Inferior parietal cortex (tissue), 1 donor: ENCODE results near the gene MIF.

ENCODE experiments used
- DNase-seq: peaks from one replicate; pipeline ENCODE4 v3.0.0-alpha.2; 2016; ENCODE audit errors: extremely low spot score

MIF gene

GRCh38 chr22:23875801-23876200 lies 18.4 kb upstream of the MIF start:
- no peak for DNase-seq

GRCh38 chr22:23877566-23877965 lies 16.6 kb upstream of the MIF start:
- DNase-seq, result no peak

- DNase-seq, result no peak
Observed at GRCh38 chr22:23878219-23878618, 16.0 kb upstream of the MIF start.

GRCh38 chr22:23882370-23882769 lies 11.8 kb upstream of the MIF start:
- no peak for DNase-seq

GRCh38 chr22:23883658-23884057 lies 10.5 kb upstream of the MIF start:
- DNase-seq, result no peak

- no peak for DNase-seq
Observed at GRCh38 chr22:23884140-23884539, 10.0 kb upstream of the MIF start.

GRCh38 chr22:23888615-23889401 lies 5.4 kb upstream of the MIF start:
- DNase-seq, result peak; percentile 43

- no peak for DNase-seq
Observed at GRCh38 chr22:23889620-23890019, 4.6 kb upstream of the MIF start.

- DNase-seq, result no peak
Observed at GRCh38 chr22:23891726-23892125, 2.5 kb upstream of the MIF start.

GRCh38 chr22:23892130-23892529 lies 2.1 kb upstream of the MIF start:
- no peak for DNase-seq

GRCh38 chr22:23892706-23893105 lies 1.5 kb upstream of the MIF start:
- no peak for DNase-seq

GRCh38 chr22:23893121-23893944 lies 850 bp upstream of the MIF start:
- DNase-seq, result no peak

- peak; percentile 53 for DNase-seq
Observed at GRCh38 chr22:23894710-23895598, 771 bp downstream of the MIF start.

- DNase-seq, result no peak
Observed at GRCh38 chr22:23895599-23896144, 1.5 kb downstream of the MIF start.

- no peak for DNase-seq
Observed at GRCh38 chr22:23896166-23896522, 2.0 kb downstream of the MIF start.

- no peak for DNase-seq
Observed at GRCh38 chr22:23896523-23897186, 2.5 kb downstream of the MIF start.

GRCh38 chr22:23897320-23897719 lies 3.1 kb downstream of the MIF start:
- DNase-seq, result no peak

GRCh38 chr22:23898006-23898974 lies 4.1 kb downstream of the MIF start:
- DNase-seq, result no peak

- no peak for DNase-seq
Observed at GRCh38 chr22:23899042-23899745, 5.0 kb downstream of the MIF start.
